IPS-18c (cell line): ENCODE results near the gene KCND3.

Source experiments
- H3K4me3 ChIP-seq: 2 replicates; pipeline ENCODE4 v1.7.0; 2013; ENCODE audit warnings: low read depth, mild to moderate bottlenecking, low read length, moderate library complexity; ENCODE audit not compliant: insufficient read depth
- H3K9me3 ChIP-seq: one replicate; pipeline ENCODE4 v1.6.1; 2013; ENCODE audit warnings: mild to moderate bottlenecking, low read length, moderate library complexity; ENCODE audit not compliant: control insufficient read depth, insufficient read depth

The KCND3 gene

GRCh38 chr1:111968511-111968910, 21.0 kb downstream of the KCND3 start:
- Histone ChIP-seq H3K4me3 (no peak overlapping the region), H3K9me3 (peaks cover 2% of the 10 kb centered on the region)

- Histone ChIP-seq H3K4me3 (no peak overlapping the region), H3K9me3 (peaks cover 2% of the 10 kb centered on the region)
These were observed 21.6 kb downstream of the KCND3 start for GRCh38 chr1:111967886-111968285.

GRCh38 chr1:111967067-111967690, 22.3 kb downstream of the KCND3 start:
- H3K4me3 ChIP-seq = no peak overlapping the region
- H3K9me3 ChIP-seq = peaks cover 2% of the 10 kb centered on the region

- Histone ChIP-seq H3K9me3 (peaks cover 2% of the 10 kb centered on the region), H3K4me3 (no peak overlapping the region)
These were observed 23.6 kb downstream of the KCND3 start for GRCh38 chr1:111965781-111966443.

GRCh38 chr1:111963985-111964738, 25.3 kb downstream of the KCND3 start:
- Histone ChIP-seq H3K9me3 (peaks cover 4% of the 10 kb centered on the region), H3K4me3 (no peak overlapping the region)

- H3K4me3 ChIP-seq = no peak overlapping the region
- H3K9me3 ChIP-seq = peaks cover 4% of the 10 kb centered on the region
These were observed 27.5 kb downstream of the KCND3 start for GRCh38 chr1:111961773-111962565.

- H3K4me3 ChIP-seq = no peak overlapping the region
- peaks cover 4% of the 10 kb centered on the region for H3K9me3 ChIP-seq
These were observed 28.5 kb downstream of the KCND3 start for GRCh38 chr1:111961016-111961415.

GRCh38 chr1:111959436-111959835, 30.0 kb downstream of the KCND3 start:
- Histone ChIP-seq H3K9me3 (peaks cover 4% of the 10 kb centered on the region), H3K4me3 (no peak overlapping the region)

- peaks cover 4% of the 10 kb centered on the region for H3K9me3 ChIP-seq
- H3K4me3 ChIP-seq = no peak overlapping the region
These were observed 30.6 kb downstream of the KCND3 start for GRCh38 chr1:111958851-111959250.

GRCh38 chr1:111958075-111958474, 31.4 kb downstream of the KCND3 start:
- peaks cover 4% of the 10 kb centered on the region for H3K9me3 ChIP-seq
- H3K4me3 ChIP-seq = no peak overlapping the region

- H3K9me3 ChIP-seq = peaks cover 4% of the 10 kb centered on the region
These were observed 33.2 kb downstream of the KCND3 start for GRCh38 chr1:111956155-111956771.

GRCh38 chr1:111955755-111956154, 33.7 kb downstream of the KCND3 start:
- H3K4me3 ChIP-seq = no peak overlapping the region
- H3K9me3 ChIP-seq = peaks cover 4% of the 10 kb centered on the region

More at GRCh38 chr1:111956155-111956771, 33.2 kb downstream of the KCND3 start:
- H3K4me3 ChIP-seq = no peak overlapping the region

GRCh38 chr1:111953797-111954196, 35.7 kb downstream of the KCND3 start:
- no peak overlapping the region for H3K4me3 ChIP-seq
- H3K9me3 ChIP-seq = no peaks in the 10 kb centered on the region

GRCh38 chr1:111952125-111952657, 37.3 kb downstream of the KCND3 start:
- Histone ChIP-seq H3K4me3 (no peak overlapping the region), H3K9me3 (no peaks in the 10 kb centered on the region)

- no peak overlapping the region for H3K4me3 ChIP-seq
These were observed 41.0 kb downstream of the KCND3 start for GRCh38 chr1:111948209-111949171.

More at GRCh38 chr1:111948209-111949171, 41.0 kb downstream of the KCND3 start:
- no peaks in the 10 kb centered on the region for H3K9me3 ChIP-seq
